ENCODE data around the gene SNAP23.

DNA sequence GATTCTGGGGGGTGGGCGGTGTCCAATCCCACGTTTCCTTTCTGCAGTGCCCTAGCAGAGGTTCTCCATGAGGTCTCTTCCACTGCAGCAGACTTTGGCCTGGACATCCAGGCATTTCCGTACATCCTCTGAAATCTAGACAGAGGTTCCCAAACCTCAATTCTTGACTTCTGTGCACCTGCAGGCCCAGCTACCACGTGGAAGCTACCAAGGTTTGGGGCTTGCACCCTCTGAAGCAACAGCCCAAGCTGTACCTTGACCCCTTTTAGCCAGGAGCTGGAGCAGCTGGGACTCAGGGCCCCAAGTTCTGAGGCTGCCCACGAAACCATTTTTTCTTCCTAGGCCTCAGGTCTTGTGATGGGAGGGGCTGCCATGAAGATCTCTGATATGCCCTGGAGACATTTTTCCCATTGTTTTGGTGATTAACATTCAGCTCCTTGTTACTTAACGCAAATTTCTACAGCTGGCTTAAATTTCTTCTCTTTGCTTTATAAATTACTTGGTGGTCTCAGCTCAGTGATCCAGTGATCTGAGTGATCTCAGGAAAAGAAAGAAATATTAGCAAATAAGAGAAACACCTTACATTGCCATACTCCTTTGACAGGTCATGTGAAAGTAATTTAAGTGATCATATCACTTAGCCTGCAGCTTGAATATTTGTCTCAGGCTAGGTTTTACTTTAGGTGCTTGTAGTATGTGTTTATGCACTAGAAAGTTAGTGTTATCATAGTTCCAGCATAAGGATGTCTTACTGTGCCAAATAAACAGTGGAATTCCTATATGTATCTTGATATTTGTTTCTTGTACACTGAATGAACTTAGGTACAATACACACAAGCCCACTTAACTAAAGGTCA lies 3.0 kb downstream of the SNAP23 start:
- no peak for TF ChIP-seq POLR2A (IDR thresholded peaks at IDR 0.05)
- no peak for TF ChIP-seq POLR2AphosphoS5 (IDR thresholded peaks at IDR 0.05)
- TF ChIP-seq, protein P1, sequence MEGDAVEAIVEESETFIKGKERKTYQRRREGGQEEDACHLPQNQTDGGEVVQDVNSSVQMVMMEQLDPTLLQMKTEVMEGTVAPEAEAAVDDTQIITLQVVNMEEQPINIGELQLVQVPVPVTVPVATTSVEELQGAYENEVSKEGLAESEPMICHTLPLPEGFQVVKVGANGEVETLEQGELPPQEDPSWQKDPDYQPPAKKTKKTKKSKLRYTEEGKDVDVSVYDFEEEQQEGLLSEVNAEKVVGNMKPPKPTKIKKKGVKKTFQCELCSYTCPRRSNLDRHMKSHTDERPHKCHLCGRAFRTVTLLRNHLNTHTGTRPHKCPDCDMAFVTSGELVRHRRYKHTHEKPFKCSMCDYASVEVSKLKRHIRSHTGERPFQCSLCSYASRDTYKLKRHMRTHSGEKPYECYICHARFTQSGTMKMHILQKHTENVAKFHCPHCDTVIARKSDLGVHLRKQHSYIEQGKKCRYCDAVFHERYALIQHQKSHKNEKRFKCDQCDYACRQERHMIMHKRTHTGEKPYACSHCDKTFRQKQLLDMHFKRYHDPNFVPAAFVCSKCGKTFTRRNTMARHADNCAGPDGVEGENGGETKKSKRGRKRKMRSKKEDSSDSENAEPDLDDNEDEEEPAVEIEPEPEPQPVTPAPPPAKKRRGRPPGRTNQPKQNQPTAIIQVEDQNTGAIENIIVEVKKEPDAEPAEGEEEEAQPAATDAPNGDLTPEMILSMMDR (IDR thresholded peaks at IDR 0.05): no peak
- TF ChIP-seq EP300 (IDR thresholded peaks at IDR 0.05): no peak

Data from sigmoid colon (tissue), 4 donors.